ENCODE measurements around the gene PTPRN2.

PTPRN2 gene

GRCh38 chr7:158070222-158070920, 517.3 kb downstream of the PTPRN2 start:
- DNase-seq (ENCODE audit: low read depth in 2 of 2) = no peak

GRCh38 chr7:158068853-158069252, 518.8 kb downstream of the PTPRN2 start:
- no peak for DNase-seq (ENCODE audit: low read depth in 2 of 2)

- DNase-seq (ENCODE audit: low read depth in 2 of 2) = no peak
Observed at GRCh38 chr7:158067931-158068482, 519.6 kb downstream of the PTPRN2 start.

DNA sequence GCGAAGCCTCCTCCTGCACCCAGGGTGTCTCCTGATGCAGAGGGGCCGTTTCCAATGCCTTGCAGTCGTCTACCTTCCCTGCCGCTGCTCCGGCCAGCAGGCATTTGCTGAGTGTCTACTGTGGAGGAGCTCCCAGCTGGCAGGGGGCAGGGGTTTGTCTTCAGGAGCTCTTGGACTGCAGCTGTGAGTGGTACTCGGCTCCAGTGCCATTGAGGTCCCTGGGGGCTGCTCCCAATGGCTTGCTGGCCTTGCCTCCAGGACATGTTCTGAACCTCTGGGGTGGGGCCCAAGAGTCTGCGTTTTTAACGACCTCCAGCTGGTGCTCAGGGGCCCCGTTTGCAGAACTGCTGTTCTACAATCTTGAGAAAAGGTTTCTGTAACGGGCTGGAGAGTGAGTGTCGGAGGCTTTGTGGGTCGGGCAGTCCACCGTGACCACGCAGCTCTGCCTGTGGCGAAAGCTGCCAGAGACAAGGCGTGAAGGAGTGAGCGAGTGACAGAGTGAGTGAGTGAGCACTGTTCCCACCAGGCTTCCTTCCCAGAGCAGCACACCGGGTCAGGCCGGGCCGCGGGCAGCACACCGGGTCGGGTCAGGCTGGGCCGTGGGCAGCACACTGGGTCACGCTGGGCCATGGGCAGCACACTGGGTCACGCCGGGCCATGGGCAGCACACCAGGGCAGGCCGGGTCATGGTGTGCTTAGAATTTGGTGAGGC, 520.2 kb downstream of the PTPRN2 start:
- DNase-seq (ENCODE audit: low read depth in 2 of 2) = no peak

DNA sequence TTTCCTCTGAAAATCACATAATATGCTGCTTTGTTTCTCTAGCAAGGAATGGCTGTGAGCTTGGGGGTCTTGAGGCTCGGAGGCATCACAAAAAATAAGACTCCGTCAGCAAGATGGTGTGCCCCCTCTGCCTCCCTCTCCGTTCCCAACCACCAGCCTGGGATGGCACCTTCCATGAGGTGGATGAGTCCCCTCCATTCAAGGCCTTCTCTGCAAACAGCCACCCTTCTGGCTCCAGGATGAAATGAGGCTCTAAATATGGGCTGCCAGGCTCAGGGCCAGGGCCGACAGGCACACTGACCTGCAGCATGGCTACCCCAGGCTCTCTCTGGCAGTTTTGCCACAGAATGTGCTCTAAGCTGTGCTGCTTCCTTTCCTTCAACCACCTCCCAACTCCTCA, 521.5 kb downstream of the PTPRN2 start:
- DNase-seq (ENCODE audit: low read depth in 2 of 2) = no peak

- DNase-seq (ENCODE audit: low read depth in 2 of 2) = no peak
Observed at GRCh38 chr7:158065340-158065739, 522.3 kb downstream of the PTPRN2 start.

DNA sequence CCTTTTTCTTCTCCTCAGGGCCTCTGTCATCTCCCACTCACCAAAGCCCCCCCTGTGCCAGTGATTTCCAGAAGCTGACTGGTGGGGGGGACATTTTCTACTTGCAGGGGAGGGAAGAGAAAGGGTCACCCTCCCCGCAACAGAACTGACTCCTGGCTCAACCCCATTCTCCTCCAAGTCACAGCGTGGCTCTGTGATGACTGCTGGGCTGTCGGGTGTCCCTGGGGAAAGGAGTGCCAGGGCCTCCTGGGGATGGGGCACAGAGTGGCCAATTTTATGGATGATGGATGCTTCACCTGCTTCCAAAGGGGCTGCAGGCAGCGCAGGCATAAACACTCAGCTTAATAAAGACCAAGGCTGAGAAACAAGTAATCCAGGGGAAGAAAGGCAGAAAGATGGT, 523.0 kb downstream of the PTPRN2 start:
- no peak for DNase-seq (ENCODE audit: low read depth in 2 of 2)

DNA sequence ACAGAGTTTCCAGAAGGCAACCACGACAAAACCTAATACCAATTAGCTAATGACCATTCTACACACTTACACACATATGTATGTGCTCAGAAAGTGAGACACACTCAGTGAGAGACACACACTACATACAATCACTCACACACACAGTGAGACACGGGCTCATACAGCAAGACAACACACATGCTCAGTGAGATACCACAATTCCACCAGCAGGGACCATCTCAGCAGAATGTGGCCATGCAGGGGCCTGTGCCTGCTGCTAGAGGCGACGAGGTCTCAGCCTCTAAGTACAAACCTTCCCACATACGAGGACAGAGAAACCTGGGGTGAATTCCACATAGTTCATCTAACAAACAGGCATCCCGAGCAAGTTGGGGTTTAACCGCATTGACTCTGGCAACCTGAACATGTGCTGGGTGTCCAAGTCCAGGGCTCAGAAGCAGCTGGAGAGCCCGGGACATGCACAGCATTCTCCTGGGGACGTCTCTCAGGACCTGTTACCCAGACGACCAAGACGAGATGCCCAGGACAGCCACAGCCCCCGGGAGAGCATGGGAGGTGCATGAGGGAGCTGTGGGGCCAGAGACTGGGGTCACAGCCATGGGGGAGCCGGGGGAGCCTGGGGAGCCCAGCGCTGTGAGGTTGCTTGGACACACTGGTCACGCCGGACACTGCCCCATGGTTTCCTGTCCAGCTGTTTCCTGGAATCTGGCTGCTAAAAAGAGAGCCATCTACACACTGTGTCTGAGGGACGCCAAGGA, 523.6 kb downstream of the PTPRN2 start:
- DNase-seq (ENCODE audit: low read depth in 2 of 2) = no peak

- no peak for DNase-seq (ENCODE audit: low read depth in 2 of 2)
Observed at GRCh38 chr7:158062661-158063060, 525.0 kb downstream of the PTPRN2 start.

GRCh38 chr7:158061884-158062656, 525.6 kb downstream of the PTPRN2 start:
- no peak for DNase-seq (ENCODE audit: low read depth in 2 of 2)

GRCh38 chr7:158061026-158061630, 526.5 kb downstream of the PTPRN2 start:
- DNase-seq (ENCODE audit: low read depth in 2 of 2) = no peak

DNA sequence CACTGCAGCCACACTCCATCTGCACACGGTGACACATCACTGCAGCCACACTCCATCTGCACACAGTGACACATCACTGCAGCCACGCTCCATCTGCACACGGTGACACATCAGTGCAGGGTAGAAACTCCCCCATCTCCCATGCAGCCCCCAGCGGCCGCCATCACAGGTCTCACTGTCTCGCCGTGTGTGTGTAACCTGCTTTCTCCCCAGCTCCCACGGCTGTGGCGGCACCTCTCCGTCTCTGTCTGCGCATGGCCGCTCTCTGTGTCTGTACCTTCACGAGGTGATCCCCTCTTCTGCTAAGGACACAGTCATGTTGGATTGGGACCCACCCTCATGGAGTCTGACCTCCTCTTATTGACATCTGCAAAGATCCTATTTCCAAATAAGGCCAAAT, 527.4 kb downstream of the PTPRN2 start:
- no peak for DNase-seq (ENCODE audit: low read depth in 2 of 2)

GRCh38 chr7:158057446-158057845, 530.2 kb downstream of the PTPRN2 start:
- DNase-seq (ENCODE audit: low read depth in 2 of 2) = no peak

DNA sequence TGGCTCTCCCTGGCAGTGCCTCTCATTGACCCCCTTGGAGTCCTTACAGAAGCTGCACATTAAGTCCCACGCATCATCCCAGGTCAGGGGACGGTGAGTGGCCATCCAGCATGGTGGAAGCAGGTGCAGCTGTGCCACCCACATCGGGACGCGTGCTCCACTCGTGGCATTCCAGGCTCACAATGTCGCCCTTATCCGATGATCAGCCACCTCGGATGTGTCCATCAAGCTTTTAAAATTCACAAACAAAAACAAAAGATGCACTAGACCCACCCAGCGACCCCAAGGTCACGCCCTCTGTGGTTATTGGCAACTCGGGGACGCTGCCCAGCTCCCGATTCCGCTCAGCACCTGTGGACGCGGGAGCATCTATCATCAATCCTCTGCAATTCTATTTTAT, 530.9 kb downstream of the PTPRN2 start:
- no peak for DNase-seq (ENCODE audit: low read depth in 2 of 2)

DNA sequence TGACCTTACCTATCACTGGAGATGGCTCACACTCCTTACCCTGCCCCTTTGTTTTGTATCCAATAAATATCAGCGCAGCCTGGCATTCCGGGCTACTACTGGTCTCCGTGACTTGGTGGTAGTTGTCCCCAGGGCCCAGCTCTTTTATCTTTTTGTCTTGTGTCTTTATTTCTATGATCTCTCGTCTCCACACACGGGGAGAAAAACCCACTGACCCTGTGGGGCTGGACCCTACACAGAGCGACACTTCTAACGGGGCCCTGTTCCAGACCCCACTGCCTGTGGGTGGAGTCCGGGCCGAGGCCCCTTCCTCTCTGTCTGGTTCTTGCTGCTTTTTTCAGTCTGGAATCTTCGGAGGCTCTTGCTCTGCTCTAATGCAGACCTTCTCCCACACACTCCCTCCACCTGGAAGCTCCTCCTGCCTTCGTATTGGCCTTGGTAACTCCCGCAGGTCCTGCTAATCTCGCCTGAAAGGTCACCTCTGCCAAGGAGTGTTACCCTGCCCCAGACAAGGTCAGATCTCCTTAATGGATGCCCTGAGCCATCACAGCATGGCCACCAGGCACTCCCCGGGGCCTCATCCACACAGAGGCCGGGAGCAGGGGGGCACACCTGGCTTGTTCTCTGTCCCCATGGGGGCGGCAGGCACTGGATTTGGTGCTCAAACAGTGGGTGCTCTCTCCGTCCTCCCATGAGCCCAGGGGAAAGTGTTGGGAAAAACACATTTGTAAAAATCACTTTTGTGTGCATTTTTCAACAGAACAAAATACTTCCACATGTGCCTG, 531.7 kb downstream of the PTPRN2 start:
- no peak for DNase-seq (ENCODE audit: low read depth in 2 of 2)

- no peak for DNase-seq (ENCODE audit: low read depth in 2 of 2)
Observed at GRCh38 chr7:158054611-158055010, 533.0 kb downstream of the PTPRN2 start.

DNA sequence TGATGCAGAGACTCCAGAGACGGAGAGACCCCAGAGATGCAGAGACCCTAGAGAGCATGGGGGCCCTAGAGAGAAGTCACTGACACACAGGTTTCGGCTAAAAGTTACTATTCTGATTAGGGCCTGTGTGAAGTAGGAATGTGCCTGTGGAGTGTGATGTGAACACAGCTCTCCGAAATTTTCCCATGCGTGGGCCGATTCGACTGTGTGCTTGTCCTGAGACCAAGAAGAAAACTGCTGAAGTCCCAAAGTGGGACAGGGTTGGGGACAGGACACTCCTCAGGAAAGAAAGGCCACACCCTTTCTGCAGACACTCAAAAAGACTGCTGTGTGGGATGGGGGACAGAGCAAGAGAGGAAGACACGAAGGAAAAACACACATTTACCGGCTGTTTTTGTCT, 533.5 kb downstream of the PTPRN2 start:
- no peak for DNase-seq (ENCODE audit: low read depth in 2 of 2)

DNA sequence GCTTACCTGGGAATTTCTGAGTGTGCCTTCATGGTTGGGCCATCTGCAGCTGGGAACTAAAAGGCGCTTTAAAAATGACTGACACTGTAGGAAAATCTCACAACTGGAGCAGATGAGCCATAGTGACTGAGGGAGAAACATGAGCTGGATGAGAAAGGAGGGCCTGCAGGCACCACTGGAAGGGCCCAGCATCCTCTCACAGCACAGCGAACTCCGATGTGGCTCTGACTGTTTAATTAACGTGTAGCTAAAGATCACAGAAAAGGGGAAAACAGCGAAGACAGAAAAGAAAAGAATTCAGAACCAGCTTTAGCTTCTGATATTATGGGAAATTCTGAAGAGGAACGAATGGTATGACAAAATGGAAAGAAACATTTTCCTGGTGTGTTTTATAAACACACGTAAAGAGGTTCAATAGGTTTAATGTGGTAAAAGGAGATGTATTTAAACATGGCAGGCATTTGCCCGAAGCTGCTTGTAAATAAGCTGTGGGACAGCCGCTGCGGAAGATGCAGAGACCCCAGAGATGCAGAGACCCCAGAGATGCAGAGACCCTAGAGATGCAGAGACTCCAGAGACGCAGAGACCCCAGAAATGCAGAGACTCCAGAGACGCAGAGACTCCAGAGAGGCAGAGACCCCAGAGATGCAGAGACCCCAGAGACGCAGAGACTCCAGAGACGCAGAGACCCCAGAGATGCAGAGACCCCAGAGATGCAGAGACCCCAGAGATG, 534.3 kb downstream of the PTPRN2 start:
- DNase-seq (ENCODE audit: low read depth in 2 of 2) = no peak

DNA sequence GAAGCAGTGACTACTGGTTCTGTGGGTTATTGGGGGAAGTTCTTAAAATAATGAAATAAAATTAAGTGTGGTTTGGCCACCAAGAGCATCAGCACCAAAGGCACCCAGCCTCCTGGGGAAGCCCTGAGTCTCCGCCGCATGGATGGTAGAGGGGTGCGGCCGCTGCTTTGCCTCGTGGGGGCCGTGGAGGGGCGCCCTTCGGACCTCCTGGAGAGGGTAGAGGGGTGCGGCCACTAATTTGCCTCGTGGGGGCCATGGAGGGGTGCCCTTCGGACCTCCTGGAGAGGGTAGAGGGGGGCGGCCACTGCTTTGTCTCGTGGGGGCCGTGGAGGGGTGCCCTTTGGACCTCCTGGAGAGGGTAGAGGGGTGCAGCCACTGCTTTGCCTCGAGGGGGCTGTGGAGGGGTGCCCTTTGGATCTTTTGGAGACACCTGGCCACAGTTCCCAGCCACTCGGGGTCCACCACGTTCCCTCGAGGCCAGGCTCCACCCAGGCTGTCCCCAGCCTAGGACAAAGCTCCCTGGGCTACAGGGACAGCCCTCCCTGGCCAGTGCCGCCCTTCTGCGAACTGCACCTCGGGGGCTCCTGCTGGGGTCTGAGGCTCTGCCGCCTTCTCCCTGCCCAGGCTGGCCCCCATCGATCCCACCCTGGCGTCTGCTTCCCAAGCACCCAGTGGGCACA, 535.1 kb downstream of the PTPRN2 start:
- DNase-seq (ENCODE audit: low read depth in 2 of 2) = no peak

Data from stimulated activated CD8-positive, alpha-beta memory T cell treated with anti-CD3 and anti-CD28 coated beads, Interleukin-15, amount 100 ng/mL, for 48 hours (primary cell).